NB4 (cell line): Measurements from ENCODE around the gene OBP2A.

Experiments used
- MAX ChIP-seq: IDR thresholded peaks from 2 replicates; pipeline ENCODE4 v1.6.1; 2011; ENCODE audit warnings: low read depth, low read length
- TF ChIP-seq, protein P1 (sequence below): IDR thresholded peaks from one replicate; pipeline ENCODE4 v1.5.1; 2012; ENCODE audit warnings: low read depth, low read length

GRCh38 chr9:135573124-135573523, 27.2 kb downstream of the OBP2A start:
- TF ChIP-seq, protein P1, sequence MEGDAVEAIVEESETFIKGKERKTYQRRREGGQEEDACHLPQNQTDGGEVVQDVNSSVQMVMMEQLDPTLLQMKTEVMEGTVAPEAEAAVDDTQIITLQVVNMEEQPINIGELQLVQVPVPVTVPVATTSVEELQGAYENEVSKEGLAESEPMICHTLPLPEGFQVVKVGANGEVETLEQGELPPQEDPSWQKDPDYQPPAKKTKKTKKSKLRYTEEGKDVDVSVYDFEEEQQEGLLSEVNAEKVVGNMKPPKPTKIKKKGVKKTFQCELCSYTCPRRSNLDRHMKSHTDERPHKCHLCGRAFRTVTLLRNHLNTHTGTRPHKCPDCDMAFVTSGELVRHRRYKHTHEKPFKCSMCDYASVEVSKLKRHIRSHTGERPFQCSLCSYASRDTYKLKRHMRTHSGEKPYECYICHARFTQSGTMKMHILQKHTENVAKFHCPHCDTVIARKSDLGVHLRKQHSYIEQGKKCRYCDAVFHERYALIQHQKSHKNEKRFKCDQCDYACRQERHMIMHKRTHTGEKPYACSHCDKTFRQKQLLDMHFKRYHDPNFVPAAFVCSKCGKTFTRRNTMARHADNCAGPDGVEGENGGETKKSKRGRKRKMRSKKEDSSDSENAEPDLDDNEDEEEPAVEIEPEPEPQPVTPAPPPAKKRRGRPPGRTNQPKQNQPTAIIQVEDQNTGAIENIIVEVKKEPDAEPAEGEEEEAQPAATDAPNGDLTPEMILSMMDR: no peak
- no peak for TF ChIP-seq MAX
